IPS DF 6.9 (cell line): ENCODE measurements around the gene ARTN.

Source experiments
- DNase-seq: peaks from one replicate; pipeline ENCODE4 v3.0.0-alpha.2; 2013; ENCODE audit warnings: low read depth, low spot score
- H3K27ac ChIP-seq: one replicate; pipeline ENCODE4 v1.5.1; 2013; ENCODE audit warnings: low read length, control low read depth
- H3K27me3 ChIP-seq: 2 replicates; pipeline ENCODE4 v1.6.1; 2013; ENCODE audit warnings: mild to moderate bottlenecking, low read length; ENCODE audit not compliant: control insufficient read depth, insufficient read depth
- H3K36me3 ChIP-seq: 2 replicates; pipeline ENCODE4 v1.6.1; 2013; ENCODE audit warnings: low read length; ENCODE audit not compliant: control insufficient read depth, insufficient read depth
- H3K4me1 ChIP-seq: 2 replicates; pipeline ENCODE4 v1.6.1; 2013; ENCODE audit warnings: low read length; ENCODE audit not compliant: control insufficient read depth, insufficient read depth
- H3K4me3 ChIP-seq: 2 replicates; pipeline ENCODE4 v1.5.1; 2013; ENCODE audit warnings: mild to moderate bottlenecking, low read length
- H3K9me3 ChIP-seq: 2 replicates; pipeline ENCODE4 v1.6.1; 2013; ENCODE audit warnings: low read length, inconsistent platforms; ENCODE audit not compliant: control insufficient read depth, insufficient read depth
- WGBS: extraction: QIAGEN DNeasy Blood & Tissue Kit; methylation state at CpG from one replicate; pipeline ENCODE4 v1.1.7; 2013; ENCODE audit warnings: mixed read lengths, missing lambda C conversion rate; ENCODE audit not compliant: insufficient read length, insufficient coverage; 5-methylcytosine and 5-hydroxymethylcytosine counted together

ARTN gene

GRCh38 chr1:43947874-43948437 lies 14.4 kb downstream of the ARTN start:
- Histone ChIP-seq H3K4me1 (peaks cover 3% of the 10 kb centered on the region; the same call in 1 of the 2 replicates), H3K9me3 (no peaks in the 10 kb centered on the region), H3K27ac (no peak overlapping the region), H3K27me3 (no peaks in the 10 kb centered on the region), H3K4me3 (no peak overlapping the region), H3K36me3 (no peaks in the 10 kb centered on the region; the same call in 1 of the 2 replicates)
- no CpG with 5 or more reads among the region's 3 CpGs for WGBS
- DNase-seq: no peak

GRCh38 chr1:43949678-43950077 lies 16.1 kb downstream of the ARTN start:
- WGBS: no CpG with 5 or more reads among the region's 13 CpGs
- no peak overlapping the region for H3K27ac ChIP-seq
- no peak for DNase-seq

GRCh38 chr1:43951021-43951985 lies 17.7 kb downstream of the ARTN start:
- Histone ChIP-seq H3K36me3 (no peaks in the 10 kb centered on the region; the same call in 1 of the 2 replicates), H3K4me3 (no peak overlapping the region), H3K27me3 (no peaks in the 10 kb centered on the region), H3K9me3 (no peaks in the 10 kb centered on the region), H3K27ac (no peak overlapping the region), H3K4me1 (peaks cover 6% of the 10 kb centered on the region)
- WGBS: no CpG with 5 or more reads among the region's 4 CpGs
- no peak for DNase-seq

More at GRCh38 chr1:43949678-43950077, 16.1 kb downstream of the ARTN start:
- H3K4me1 ChIP-seq: peaks cover 6% of the 10 kb centered on the region
- no peaks in the 10 kb centered on the region; the same call in 1 of the 2 replicates for H3K36me3 ChIP-seq
- H3K9me3 ChIP-seq: no peaks in the 10 kb centered on the region
- H3K4me3 ChIP-seq: no peak overlapping the region
- no peaks in the 10 kb centered on the region for H3K27me3 ChIP-seq

GRCh38 chr1:43952731-43953346 lies 19.2 kb downstream of the ARTN start:
- Histone ChIP-seq H3K36me3 (peaks cover 7% of the 10 kb centered on the region; the same call in 1 of the 2 replicates), H3K4me3 (no peak overlapping the region), H3K27ac (no peak overlapping the region), H3K4me1 (peaks cover 4% of the 10 kb centered on the region), H3K27me3 (no peaks in the 10 kb centered on the region), H3K9me3 (no peaks in the 10 kb centered on the region)
- no peak for DNase-seq
- 88% methylated on average over 2 of the region's 8 CpGs for WGBS

GRCh38 chr1:43953361-43953760 lies 19.8 kb downstream of the ARTN start:
- Histone ChIP-seq H3K27me3 (no peaks in the 10 kb centered on the region), H3K9me3 (no peaks in the 10 kb centered on the region), H3K27ac (no peak overlapping the region), H3K4me3 (no peak overlapping the region), H3K4me1 (peaks cover 3% of the 10 kb centered on the region), H3K36me3 (peaks cover 9% of the 10 kb centered on the region; the same call in 1 of the 2 replicates)
- no peak for DNase-seq
- no CpG with 5 or more reads among the region's 3 CpGs for WGBS

GRCh38 chr1:43954036-43954435 lies 20.4 kb downstream of the ARTN start:
- Histone ChIP-seq H3K9me3 (no peaks in the 10 kb centered on the region), H3K27ac (no peak overlapping the region), H3K27me3 (no peaks in the 10 kb centered on the region), H3K4me1 (peaks cover 3% of the 10 kb centered on the region), H3K36me3 (peaks cover 9% of the 10 kb centered on the region; the same call in 1 of the 2 replicates), H3K4me3 (no peak overlapping the region)
- no peak for DNase-seq
- no CpG with 5 or more reads among the region's 5 CpGs for WGBS

GRCh38 chr1:43956234-43956633 lies 22.6 kb downstream of the ARTN start:
- H3K4me1 ChIP-seq: peaks cover 3% of the 10 kb centered on the region
- no peak for DNase-seq
- H3K9me3 ChIP-seq: no peaks in the 10 kb centered on the region
- H3K27me3 ChIP-seq: no peaks in the 10 kb centered on the region
- no CpG with 5 or more reads among the region's 8 CpGs for WGBS
- H3K27ac ChIP-seq: no peak overlapping the region
- 0 out of 2 replicates have a peak, but pooled peaks cover 9% of the 10 kb centered on the region for H3K36me3 ChIP-seq
- no peak overlapping the region for H3K4me3 ChIP-seq

GRCh38 chr1:43957407-43958040 lies 23.9 kb downstream of the ARTN start:
- Histone ChIP-seq H3K4me1 (peaks cover 3% of the 10 kb centered on the region), H3K27me3 (no peaks in the 10 kb centered on the region), H3K36me3 (0 out of 2 replicates have a peak, but pooled peaks cover 9% of the 10 kb centered on the region), H3K27ac (no peak overlapping the region), H3K4me3 (no peak overlapping the region), H3K9me3 (no peaks in the 10 kb centered on the region)
- DNase-seq: no peak
- no CpG with 5 or more reads among the region's 7 CpGs for WGBS

GRCh38 chr1:43958351-43959255 lies 25.0 kb downstream of the ARTN start:
- no peak for DNase-seq
- Histone ChIP-seq H3K4me3 (no peak overlapping the region), H3K27me3 (no peaks in the 10 kb centered on the region), H3K36me3 (0 out of 2 replicates have a peak, but pooled peaks cover 9% of the 10 kb centered on the region), H3K9me3 (no peaks in the 10 kb centered on the region), H3K4me1 (no peaks in the 10 kb centered on the region), H3K27ac (no peak overlapping the region)
- WGBS: no CpG with 5 or more reads among the region's 9 CpGs
